Endothelial cell (in vitro differentiated cells): ENCODE results near the gene GRWD1. TPM values are rescaled to one million over a fixed set of nuclear protein-coding genes. Genes with fewer than 3 reads are reported as not detected.

Experiments used
- DNase-seq: peaks from one replicate; pipeline ENCODE4 v3.0.0; 2021; ENCODE audit warnings: low spot score
- H3K27ac Mint-ChIP-seq: one replicate; pipeline ENCODE4 v1.8.0; 2021; ENCODE audit warnings: mixed read lengths, inconsistent platforms; ENCODE audit not compliant: unreplicated experiment
- H3K27me3 Mint-ChIP-seq: one replicate; pipeline ENCODE4 v1.8.0; 2021; ENCODE audit warnings: mild to moderate bottlenecking, moderate library complexity, mixed read lengths, inconsistent platforms; ENCODE audit not compliant: unreplicated experiment
- H3K36me3 Mint-ChIP-seq: one replicate; pipeline ENCODE4 v1.8.0; 2021; ENCODE audit warnings: mild to moderate bottlenecking, low read depth, mixed read lengths, inconsistent platforms; ENCODE audit not compliant: unreplicated experiment
- H3K4me1 Mint-ChIP-seq: one replicate; pipeline ENCODE4 v1.8.0; 2021; ENCODE audit warnings: mild to moderate bottlenecking, mixed read lengths, inconsistent platforms; ENCODE audit not compliant: unreplicated experiment
- H3K4me3 Mint-ChIP-seq: one replicate; pipeline ENCODE4 v1.8.0; 2021; ENCODE audit warnings: mild to moderate bottlenecking, mixed read lengths, inconsistent platforms; ENCODE audit not compliant: unreplicated experiment
- H3K9me3 Mint-ChIP-seq: one replicate; pipeline ENCODE4 v1.8.0; 2021; ENCODE audit warnings: mixed read lengths, inconsistent platforms; ENCODE audit not compliant: unreplicated experiment
- total RNA-seq: library from RNA; stranded (reverse); fragmentation: NEBNext Ultra II Directional; extraction: Animal tissue kit (Norgen Biotek cat#: 25700); gene quantifications from one replicate; pipeline ENCODE4 v1.2.1, GENCODE V29; 2021; ENCODE audit not compliant: unreplicated experiment
- TF ChIP-seq, protein P1 (sequence below): fragments of 200-600 bp; sonication (generic); IDR thresholded peaks from one replicate; pipeline ENCODE4 v1.5.0; 2021; ENCODE audit warnings: antibody characterized with exemption; ENCODE audit not compliant: unreplicated experiment

Gene GRWD1
- total RNA-seq, 1 donor from 2014 or later: 38.4 TPM

DNA sequence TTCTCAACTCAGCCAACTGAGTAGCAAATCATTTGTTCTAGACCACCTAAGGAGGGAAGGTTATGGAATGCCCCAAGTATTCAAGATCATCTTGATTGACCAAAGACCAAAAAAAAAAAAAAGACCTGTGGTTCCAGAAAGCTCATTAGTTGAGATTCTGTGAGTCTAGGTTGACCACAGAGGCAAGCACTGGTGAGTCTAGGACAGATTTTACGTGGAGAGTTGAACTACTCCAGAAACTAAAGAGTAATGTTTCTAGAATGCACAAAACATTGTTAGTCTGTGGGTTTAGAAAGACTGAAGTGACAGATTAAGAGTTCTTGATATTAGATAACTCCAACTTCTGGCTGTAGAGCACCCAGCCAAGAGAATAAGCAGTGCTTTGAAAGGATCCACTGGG is 19.4 kb downstream of the GRWD1 start:
- Mint-ChIP-seq H3K36me3 (peaks cover 4% of the 10 kb centered on the region), H3K4me1 (peaks cover 10% of the 10 kb centered on the region), H3K4me3 (no peak overlapping the region), H3K9me3 (no peaks in the 10 kb centered on the region), H3K27me3 (peaks cover 22% of the 10 kb centered on the region), H3K27ac (no peak overlapping the region)
- no peak for DNase-seq
- TF ChIP-seq, protein P1, sequence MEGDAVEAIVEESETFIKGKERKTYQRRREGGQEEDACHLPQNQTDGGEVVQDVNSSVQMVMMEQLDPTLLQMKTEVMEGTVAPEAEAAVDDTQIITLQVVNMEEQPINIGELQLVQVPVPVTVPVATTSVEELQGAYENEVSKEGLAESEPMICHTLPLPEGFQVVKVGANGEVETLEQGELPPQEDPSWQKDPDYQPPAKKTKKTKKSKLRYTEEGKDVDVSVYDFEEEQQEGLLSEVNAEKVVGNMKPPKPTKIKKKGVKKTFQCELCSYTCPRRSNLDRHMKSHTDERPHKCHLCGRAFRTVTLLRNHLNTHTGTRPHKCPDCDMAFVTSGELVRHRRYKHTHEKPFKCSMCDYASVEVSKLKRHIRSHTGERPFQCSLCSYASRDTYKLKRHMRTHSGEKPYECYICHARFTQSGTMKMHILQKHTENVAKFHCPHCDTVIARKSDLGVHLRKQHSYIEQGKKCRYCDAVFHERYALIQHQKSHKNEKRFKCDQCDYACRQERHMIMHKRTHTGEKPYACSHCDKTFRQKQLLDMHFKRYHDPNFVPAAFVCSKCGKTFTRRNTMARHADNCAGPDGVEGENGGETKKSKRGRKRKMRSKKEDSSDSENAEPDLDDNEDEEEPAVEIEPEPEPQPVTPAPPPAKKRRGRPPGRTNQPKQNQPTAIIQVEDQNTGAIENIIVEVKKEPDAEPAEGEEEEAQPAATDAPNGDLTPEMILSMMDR: no peak

DNA sequence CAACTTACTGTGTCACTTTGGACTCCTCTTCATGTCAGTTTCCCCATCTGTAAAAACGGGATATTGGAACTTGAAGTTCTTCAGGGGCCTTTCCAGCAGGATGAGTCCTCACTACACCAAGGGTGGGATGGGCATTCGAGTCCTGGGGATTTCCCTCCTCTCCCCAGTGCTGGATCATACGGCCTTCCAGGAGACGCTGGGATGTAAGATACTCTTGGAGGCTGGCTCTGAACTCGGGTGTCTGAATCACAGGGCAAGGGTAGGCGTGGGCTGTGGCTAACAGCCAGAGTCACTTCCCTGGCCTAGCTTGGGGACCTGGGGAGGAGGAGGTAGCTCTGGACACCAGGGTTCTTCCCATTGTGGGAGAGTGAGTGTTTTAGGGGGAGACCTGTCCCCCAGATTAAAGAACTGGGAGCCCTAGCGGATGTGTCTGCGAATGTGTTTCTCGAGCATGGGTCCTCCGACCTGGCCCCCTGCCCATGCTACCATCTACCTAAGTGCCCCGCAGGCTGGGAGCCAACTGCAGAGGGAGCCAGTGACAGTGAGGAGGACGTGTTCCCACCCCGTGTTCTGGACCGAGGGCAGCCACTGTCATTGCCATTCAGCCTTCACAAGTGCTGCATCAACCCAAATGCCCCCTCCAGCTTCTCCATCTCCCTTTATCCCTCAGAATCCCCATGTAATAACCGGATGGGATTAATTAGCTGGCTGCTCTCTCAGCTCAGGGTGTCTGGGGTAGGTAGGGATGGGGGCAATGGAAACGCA is 21.0 kb downstream of the GRWD1 start:
- TF ChIP-seq, protein P1: no peak
- H3K4me1 Mint-ChIP-seq: peaks cover 18% of the 10 kb centered on the region
- H3K9me3 Mint-ChIP-seq: no peaks in the 10 kb centered on the region
- H3K27ac Mint-ChIP-seq: no peak overlapping the region
- H3K27me3 Mint-ChIP-seq: peaks cover 27% of the 10 kb centered on the region
- H3K36me3 Mint-ChIP-seq: peaks cover 13% of the 10 kb centered on the region
- DNase-seq: no peak
- no peak overlapping the region for H3K4me3 Mint-ChIP-seq

DNA sequence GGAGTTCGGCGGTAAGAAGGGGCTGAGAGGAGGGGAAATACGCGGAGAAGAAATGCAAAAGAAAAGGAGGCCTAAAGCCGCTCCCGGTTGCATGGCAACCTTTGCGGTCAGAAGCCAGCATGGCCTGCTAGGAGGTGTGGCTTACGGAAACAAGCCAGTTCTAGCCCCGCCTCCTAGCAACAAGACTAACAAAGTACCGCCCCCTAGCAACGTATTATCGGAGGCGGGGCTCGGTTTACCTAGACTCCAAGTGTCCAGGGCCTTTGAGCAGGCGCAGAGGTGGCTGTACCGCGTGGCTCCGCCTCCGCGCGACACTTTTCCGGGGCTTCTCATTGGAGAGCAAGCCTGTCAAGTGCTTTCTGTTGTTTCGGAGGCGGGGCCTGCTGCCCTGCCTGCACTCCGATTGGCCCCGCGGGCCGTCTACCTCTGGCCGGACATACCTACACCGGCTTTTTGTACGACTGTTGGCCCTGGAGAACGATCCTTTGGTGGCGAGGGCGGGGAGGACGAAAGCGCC is 23.0 kb downstream of the GRWD1 start:
- H3K4me3 Mint-ChIP-seq: peak overlapping the region; percentile 93
- no peaks in the 10 kb centered on the region for H3K9me3 Mint-ChIP-seq
- peaks cover 18% of the 10 kb centered on the region for H3K4me1 Mint-ChIP-seq
- DNase-seq: peak; percentile 97
- TF ChIP-seq, protein P1: no peak
- peaks cover 32% of the 10 kb centered on the region for H3K27me3 Mint-ChIP-seq
- peak overlapping the region; percentile 99 for H3K27ac Mint-ChIP-seq
- peaks cover 29% of the 10 kb centered on the region for H3K36me3 Mint-ChIP-seq

DNA sequence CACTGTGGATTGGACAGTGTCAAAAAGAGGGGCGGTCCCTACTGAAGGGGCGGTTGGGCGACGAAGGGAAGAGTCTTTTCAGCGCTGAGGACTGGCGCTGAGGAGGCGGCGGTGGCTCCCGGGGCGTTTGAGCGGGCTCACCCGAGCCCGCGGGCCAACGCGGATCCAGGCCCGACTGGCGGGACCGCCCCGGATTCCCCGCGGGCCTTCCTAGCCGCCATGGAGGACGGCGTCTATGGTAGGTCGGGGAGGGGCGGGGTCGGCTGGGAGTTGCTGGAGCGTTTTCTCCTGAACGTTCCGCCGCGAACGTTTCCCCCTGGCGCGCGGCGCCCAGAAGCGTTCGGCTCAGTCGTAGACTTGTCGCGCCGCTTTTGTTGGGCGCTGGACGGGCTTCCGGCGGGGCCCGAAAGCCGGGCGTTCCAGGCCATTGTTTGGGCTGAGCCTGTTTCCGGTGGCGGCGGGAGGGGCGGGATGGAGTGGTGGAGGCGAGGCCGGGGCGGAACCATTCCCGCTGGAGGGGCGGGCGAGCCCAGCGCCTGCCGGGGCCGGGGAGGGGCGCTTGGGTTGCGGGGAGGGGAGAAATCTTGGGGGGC is 23.6 kb downstream of the GRWD1 start, which contains the start of gene CYTH2:
Gene CYTH2, plus strand, starts transcription at position 81 of the 593 bp plus-strand sequence. Its CDS starts 139 bp downstream, at position 220.
- peak; percentile 94 for DNase-seq
- Mint-ChIP-seq H3K27me3 (peaks cover 36% of the 10 kb centered on the region), H3K9me3 (no peaks in the 10 kb centered on the region), H3K4me3 (peak within 1 kb of the TSS; percentile 94), H3K4me1 (peaks cover 18% of the 10 kb centered on the region), H3K36me3 (peaks cover 33% of the 10 kb centered on the region), H3K27ac (peak within 1 kb of the TSS; percentile 99)
- TF ChIP-seq, protein P1: no peak
